WERI-Rb-1 (cell line): Measurements from ENCODE around the gene SRP68.
A peak's percentile ranks its signal among the peaks of the same experiment; 100 is the strongest.

Source experiments
- DNase-seq: peaks from one replicate; pipeline ENCODE4 v3.0.0-alpha.2; 2020
- H3K27ac ChIP-seq: fragments of 250-450 bp; sonication (Bioruptor Pico); 2 replicates; pipeline ENCODE4 v1.5.1; 2020; ENCODE audit warnings: mild to moderate bottlenecking, moderate library complexity
- H3K27me3 ChIP-seq: fragments of 250-450 bp; sonication (Bioruptor Pico); 2 replicates; pipeline ENCODE4 v1.5.1; 2021; ENCODE audit warnings: mild to moderate bottlenecking, low read depth, moderate library complexity; ENCODE audit not compliant: insufficient read depth, severe bottlenecking
- H3K36me3 ChIP-seq: fragments of 250-450 bp; sonication (Bioruptor Pico); 2 replicates; pipeline ENCODE4 v1.5.1; 2020; ENCODE audit warnings: mild to moderate bottlenecking, moderate library complexity
- H3K4me3 ChIP-seq: 2 replicates; pipeline ENCODE4 v1.5.1; 2011; ENCODE audit warnings: low read depth, mild to moderate bottlenecking, control low read depth, low read length
- H3K9me3 ChIP-seq: fragments of 250-450 bp; sonication (Bioruptor Pico); 2 replicates; pipeline ENCODE4 v1.5.1; 2021; ENCODE audit warnings: mild to moderate bottlenecking, moderate library complexity; ENCODE audit not compliant: severe bottlenecking
- TF ChIP-seq, protein P1 (sequence below): IDR thresholded peaks from 2 replicates; pipeline ENCODE4 v1.5.1; 2011; ENCODE audit warnings: low read depth, mild to moderate bottlenecking, control low read depth, inconsistent platforms, low read length

The SRP68 gene

DNA sequence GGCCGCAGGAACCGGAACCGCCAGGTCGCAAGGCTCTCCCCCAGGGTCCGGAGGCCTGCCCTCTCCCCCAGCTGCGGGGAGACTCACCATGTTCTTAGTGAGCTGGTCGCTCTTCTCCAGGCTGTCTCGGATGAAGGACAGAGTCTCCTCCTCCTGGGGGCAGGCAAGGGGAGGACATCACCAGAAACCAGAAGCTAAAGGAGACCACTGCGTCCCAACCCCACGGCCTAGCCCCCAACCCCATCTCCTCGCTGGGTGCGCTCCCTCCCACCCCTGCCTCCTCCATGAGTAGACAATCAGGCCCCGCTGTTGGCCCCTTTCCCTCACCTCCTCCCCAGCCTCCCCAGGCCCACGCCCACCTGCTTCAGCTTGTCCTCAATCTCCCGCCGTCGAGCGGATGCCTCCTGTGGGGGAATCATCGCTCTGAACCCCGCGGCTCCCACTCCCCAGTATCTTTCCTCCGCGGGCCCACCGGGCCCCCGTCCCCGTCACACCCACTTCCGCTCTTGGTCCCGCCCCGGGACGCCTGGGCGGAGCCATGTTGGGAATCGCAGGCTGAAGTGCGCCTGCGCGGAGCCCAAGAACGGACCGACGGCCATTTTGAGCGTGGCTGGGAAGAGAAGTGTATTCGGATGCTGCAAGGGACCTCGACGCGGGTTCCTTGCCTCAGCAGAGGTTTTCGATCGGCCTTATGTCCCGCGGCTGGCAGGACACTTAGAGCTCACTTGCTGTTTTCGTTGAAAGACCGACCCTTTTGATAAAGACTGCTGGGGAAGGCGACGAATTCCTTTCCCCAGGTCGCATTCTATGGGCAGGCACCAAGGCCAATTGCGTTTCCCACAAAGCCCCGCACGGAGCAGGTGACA lies 31.2 kb upstream of the SRP68 start, which contains the start of gene EXOC7:
TSS of gene EXOC7 (minus strand) at position 514 of the 866 bp plus-strand sequence. CDS start at position 419, 95 bp downstream.
- DNase-seq = peak; percentile 95
- Histone ChIP-seq H3K27me3 (no peaks in the 10 kb centered on the region), H3K27ac (peak within 1 kb of the TSS; percentile 92), H3K4me3 (peak within 1 kb of the TSS; percentile 62), H3K9me3 (no peaks in the 10 kb centered on the region), H3K36me3 (peaks cover 41% of the 10 kb centered on the region)
- TF ChIP-seq, protein P1, sequence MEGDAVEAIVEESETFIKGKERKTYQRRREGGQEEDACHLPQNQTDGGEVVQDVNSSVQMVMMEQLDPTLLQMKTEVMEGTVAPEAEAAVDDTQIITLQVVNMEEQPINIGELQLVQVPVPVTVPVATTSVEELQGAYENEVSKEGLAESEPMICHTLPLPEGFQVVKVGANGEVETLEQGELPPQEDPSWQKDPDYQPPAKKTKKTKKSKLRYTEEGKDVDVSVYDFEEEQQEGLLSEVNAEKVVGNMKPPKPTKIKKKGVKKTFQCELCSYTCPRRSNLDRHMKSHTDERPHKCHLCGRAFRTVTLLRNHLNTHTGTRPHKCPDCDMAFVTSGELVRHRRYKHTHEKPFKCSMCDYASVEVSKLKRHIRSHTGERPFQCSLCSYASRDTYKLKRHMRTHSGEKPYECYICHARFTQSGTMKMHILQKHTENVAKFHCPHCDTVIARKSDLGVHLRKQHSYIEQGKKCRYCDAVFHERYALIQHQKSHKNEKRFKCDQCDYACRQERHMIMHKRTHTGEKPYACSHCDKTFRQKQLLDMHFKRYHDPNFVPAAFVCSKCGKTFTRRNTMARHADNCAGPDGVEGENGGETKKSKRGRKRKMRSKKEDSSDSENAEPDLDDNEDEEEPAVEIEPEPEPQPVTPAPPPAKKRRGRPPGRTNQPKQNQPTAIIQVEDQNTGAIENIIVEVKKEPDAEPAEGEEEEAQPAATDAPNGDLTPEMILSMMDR = no peak

DNA sequence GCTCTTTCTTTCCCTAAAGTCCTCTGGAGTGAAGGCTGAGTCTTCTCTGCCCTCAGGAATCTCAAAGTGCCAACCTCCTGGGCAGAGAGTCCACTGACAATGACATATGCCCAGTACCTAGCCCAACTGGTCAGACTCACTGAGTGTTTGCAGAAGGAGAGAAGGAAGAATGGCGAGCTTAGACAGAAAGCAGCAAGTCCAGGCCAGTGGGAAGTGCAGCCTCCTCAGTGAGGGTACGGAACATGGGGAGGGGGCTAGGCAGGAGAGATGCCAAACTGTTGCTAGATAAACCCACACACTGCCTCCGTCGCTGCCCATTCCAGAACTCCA lies 30.6 kb upstream of the SRP68 start:
- Histone ChIP-seq H3K4me3 (peak overlapping the region; percentile 62), H3K27me3 (no peaks in the 10 kb centered on the region), H3K9me3 (no peaks in the 10 kb centered on the region), H3K27ac (peak overlapping the region; percentile 92), H3K36me3 (peaks cover 47% of the 10 kb centered on the region)
- TF ChIP-seq, protein P1 = no peak
- no peak for DNase-seq

DNA sequence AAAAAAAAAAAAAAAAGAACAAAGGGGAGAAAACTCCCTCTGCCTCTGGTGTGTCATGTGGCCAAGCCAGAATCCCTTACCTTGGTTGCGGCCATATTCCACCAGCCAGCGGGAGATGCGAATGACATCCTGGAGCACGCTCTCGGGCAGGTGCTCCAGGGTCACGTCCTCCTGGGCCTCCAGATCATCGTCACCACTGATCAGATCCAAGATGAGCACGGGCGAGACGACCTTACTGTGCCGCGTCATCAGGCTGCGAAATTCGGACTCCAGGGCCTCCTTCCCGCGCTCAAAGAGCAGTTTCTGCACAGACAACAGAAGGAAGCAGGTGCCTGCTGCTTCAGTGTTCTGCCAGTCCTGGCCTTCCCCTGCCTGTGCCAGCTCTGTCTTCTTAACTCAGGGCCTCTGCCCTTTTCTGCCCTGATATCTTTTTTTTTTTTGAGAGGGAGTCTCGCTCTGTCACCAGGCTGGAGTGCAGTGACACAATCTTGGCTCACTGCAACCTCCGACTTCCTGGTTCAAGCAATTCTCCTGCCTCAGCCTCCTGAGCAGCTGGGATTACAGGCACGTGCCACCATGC lies 25.5 kb upstream of the SRP68 start:
- no peak for DNase-seq
- Histone ChIP-seq H3K27ac (no peak overlapping the region), H3K36me3 (peaks cover 96% of the 10 kb centered on the region), H3K4me3 (no peak overlapping the region), H3K9me3 (no peaks in the 10 kb centered on the region), H3K27me3 (no peaks in the 10 kb centered on the region)
- TF ChIP-seq, protein P1 = no peak

DNA sequence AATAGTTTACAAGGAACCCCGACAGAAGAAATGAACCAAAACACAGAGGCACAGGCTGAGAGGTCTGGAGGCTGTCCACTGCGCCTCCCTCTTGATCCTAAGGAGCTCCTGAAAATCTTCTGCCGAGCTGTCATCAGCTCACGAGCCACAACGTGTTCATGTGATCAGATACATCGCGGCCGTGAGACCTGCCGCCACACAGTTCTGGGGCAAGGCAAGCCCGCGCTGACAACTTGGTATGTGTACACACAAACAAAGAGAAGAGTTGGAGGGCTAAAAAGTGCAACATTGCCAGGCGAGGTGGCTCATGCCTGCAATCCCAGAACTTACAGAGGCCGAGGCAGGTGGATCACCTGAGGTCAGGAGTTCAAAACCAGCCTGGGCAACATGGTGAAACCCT lies 23.6 kb upstream of the SRP68 start:
- H3K9me3 ChIP-seq = no peaks in the 10 kb centered on the region
- H3K4me3 ChIP-seq = no peak overlapping the region
- H3K36me3 ChIP-seq = peaks cover 96% of the 10 kb centered on the region
- TF ChIP-seq, protein P1 = no peak
- H3K27ac ChIP-seq = no peak overlapping the region
- no peaks in the 10 kb centered on the region for H3K27me3 ChIP-seq
- DNase-seq = no peak

DNA sequence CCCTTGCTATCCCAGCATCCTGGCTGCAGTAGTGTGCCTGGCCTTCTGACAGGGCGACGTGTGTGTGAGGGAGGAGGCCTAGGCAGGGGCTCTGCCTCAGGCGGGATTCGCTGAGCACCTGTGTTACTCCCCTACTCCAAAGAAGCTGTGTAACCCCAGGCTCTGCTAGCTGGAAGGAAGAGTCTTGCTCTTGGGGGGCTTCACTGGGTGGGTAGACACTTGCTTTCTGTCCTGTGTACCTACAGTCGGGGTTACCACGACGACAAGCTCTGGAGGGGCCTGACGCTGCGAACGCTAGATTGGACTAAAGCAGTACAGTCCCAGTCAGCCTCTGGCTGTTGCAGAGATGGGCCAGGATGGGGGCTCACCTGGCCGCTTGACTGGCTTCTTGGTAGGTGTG lies 21.7 kb upstream of the SRP68 start:
- TF ChIP-seq, protein P1 = no peak
- H3K36me3 ChIP-seq = peaks cover 96% of the 10 kb centered on the region
- no peak overlapping the region for H3K4me3 ChIP-seq
- H3K27ac ChIP-seq = no peak overlapping the region
- H3K27me3 ChIP-seq = no peaks in the 10 kb centered on the region
- no peak for DNase-seq
- H3K9me3 ChIP-seq = no peaks in the 10 kb centered on the region
